GM12878 (cell line): ENCODE data around the gene TTC16. TPM values are rescaled to one million over a fixed set of nuclear protein-coding genes. Genes with fewer than 3 reads are reported as not detected.

Source experiments
- ATAC-seq: fragments of 200-7000 bp; cut with Tn5 transposase; 3 replicates; pipeline ENCODE4 v1.9.1; 2020; ENCODE audit warnings: mild to moderate bottlenecking, moderate library complexity
- BruUV-seq: library from RNA; stranded (reverse); fragments of 400-500 nt; replicated peaks from 2 replicates; lab custom pipeline; 2021; lab: Mats Ljungman, UMichigan
- CTCF ChIA-PET: fragments of 300-600 bp; sonication (Branson Sonifier 250); formaldehyde crosslinking; extraction: SDS; loops from one replicate; lab custom pipeline; 2021; ENCODE audit warnings: inconsistent platforms; lab: Yijun Ruan, JAX
- POLR2A ChIA-PET: fragments of 350-600 bp; formaldehyde crosslinking; extraction: SDS; loops from one replicate; lab custom pipeline; 2021; ENCODE audit warnings: inconsistent platforms; lab: Charles Lee
- RAD21 ChIA-PET: fragments of 300-600 bp; sonication (Branson Sonifier 250); formaldehyde crosslinking; loops from one replicate; lab custom pipeline; 2023; ENCODE audit warnings: antibody characterized with exemption; ENCODE audit not compliant: unreplicated experiment; lab: Charles Lee
- SMC1A ChIA-PET: fragments of 300-600 bp; sonication (Branson Sonifier 250); formaldehyde crosslinking; loops from one replicate; lab custom pipeline; 2023; ENCODE audit not compliant: unreplicated experiment, uncharacterized antibody; lab: Charles Lee
- DNase-seq: peaks from one replicate; pipeline ENCODE4 v3.0.0-alpha.2; 2011; ENCODE audit warnings: low read depth, low spot score
- FAIRE-seq: peaks from 3 replicates; lab custom pipeline; 2011; peaks lifted over from hg19 to GRCh38; lab: Jason Lieb, UNC
- H2AFZ ChIP-seq: 2 replicates; pipeline ENCODE4 v1.6.0; 2011; ENCODE audit warnings: low read depth, low read length, control low read depth; ENCODE audit not compliant: control insufficient read depth
- H3K27ac ChIP-seq: 2 replicates; pipeline ENCODE4 v1.5.1; 2011; ENCODE audit warnings: control low read depth; ENCODE audit not compliant: control insufficient read depth, insufficient read depth
- H3K27me3 ChIP-seq, 2 experiments: replicated peaks in 1 of 2; 2 replicates each; pipeline versions ENCODE4 v1.6.0 to v1.6.1; 2011; ENCODE audit warnings: low read length in 1 of 2; ENCODE audit not compliant: control insufficient read depth in 2 of 2, insufficient read depth in 2 of 2
- H3K36me3 ChIP-seq, 2 experiments: 2 replicates each; pipeline ENCODE4 v1.5.1; 2011; ENCODE audit warnings: low read length in 1 of 2; ENCODE audit not compliant: control insufficient read depth in 2 of 2, insufficient read depth in 2 of 2
- H3K4me1 ChIP-seq: 2 replicates; pipeline ENCODE4 v1.6.1; 2011; ENCODE audit warnings: mild to moderate bottlenecking, low read length, moderate library complexity, mixed read lengths; ENCODE audit not compliant: control insufficient read depth, insufficient read depth
- H3K4me2 ChIP-seq: 2 replicates; pipeline ENCODE4 v1.6.0; 2011; ENCODE audit warnings: control low read depth; ENCODE audit not compliant: control insufficient read depth, insufficient read depth
- H3K4me3 ChIP-seq: fragments of 200-600 bp; sonication (generic); 2 replicates; pipeline ENCODE4 v1.5.1; 2016
- H3K79me2 ChIP-seq: 2 replicates; pipeline ENCODE4 v1.6.0; 2011; ENCODE audit warnings: low read length; ENCODE audit not compliant: control insufficient read depth, insufficient read depth
- H3K9ac ChIP-seq: 2 replicates; pipeline ENCODE4 v1.8.0; 2011; ENCODE audit warnings: low read length, control low read depth, mixed read lengths; ENCODE audit not compliant: control insufficient read depth, insufficient read depth
- H3K9me3 ChIP-seq: replicated peaks from 3 replicates; pipeline ENCODE4 v1.5.1; 2011; ENCODE audit warnings: mild to moderate bottlenecking, low read length; ENCODE audit not compliant: control insufficient read depth, insufficient read depth
- H4K20me1 ChIP-seq: 2 replicates; pipeline ENCODE4 v1.6.0; 2011; ENCODE audit not compliant: control insufficient read depth, insufficient read depth
- BCL11A ChIP-seq: IDR thresholded peaks from 2 replicates; pipeline ENCODE4 v1.6.1; 2011; ENCODE audit warnings: low read depth, low read length
- ETV6 ChIP-seq, 2 experiments: fragments of 450-650 bp in 1 of 2; IDR thresholded peaks in 1 of 2; conservative IDR thresholded peaks in 1 of 2; 2 replicates each; pipeline ENCODE4 v1.6.1; 2014; ENCODE audit warnings: antibody characterized with exemption in 1 of 2, borderline replicate concordance in 1 of 2, low read depth in 1 of 2, mild to moderate bottlenecking in 1 of 2, moderate library complexity in 1 of 2
- EZH2 ChIP-seq: IDR thresholded peaks from 2 replicates; pipeline ENCODE4 v1.6.1; 2012; ENCODE audit warnings: low read depth, mild to moderate bottlenecking, control low read depth, inconsistent platforms, low read length, borderline replicate concordance; ENCODE audit not compliant: control insufficient read depth
- FOS ChIP-seq: IDR thresholded peaks from 3 replicates; pipeline ENCODE4 v1.6.1; 2011; ENCODE audit warnings: borderline replicate concordance; ENCODE audit not compliant: insufficient read length; ENCODE audit errors: extremely low read depth
- IRF4 ChIP-seq: IDR thresholded peaks from 2 replicates; pipeline ENCODE4 v1.6.1; 2011; ENCODE audit warnings: low read depth, low read length
- MTA3 ChIP-seq: IDR thresholded peaks from 2 replicates; pipeline ENCODE4 v1.6.1; 2012; ENCODE audit warnings: low read length, inconsistent platforms, borderline replicate concordance
- MXI1 ChIP-seq: fragments of 150-350 bp; IDR thresholded peaks from 2 replicates; pipeline ENCODE4 v1.6.1; 2011; ENCODE audit warnings: low read depth, mild to moderate bottlenecking, inconsistent platforms, low read length, improper control_type of control experiment
- NRF1 ChIP-seq: conservative IDR thresholded peaks from 2 replicates; pipeline ENCODE4 v1.6.1; 2011; ENCODE audit warnings: mild to moderate bottlenecking, low read depth, low read length, improper control_type of control experiment
- POU2F2 ChIP-seq: IDR thresholded peaks from 3 replicates; pipeline ENCODE4 v1.6.1; 2011; ENCODE audit warnings: low read depth, mild to moderate bottlenecking, low read length, borderline replicate concordance
- RB1 ChIP-seq: fragments of 450-650 bp; formaldehyde crosslinking; IDR thresholded peaks from 2 replicates; pipeline ENCODE4 v1.6.1; 2017; ENCODE audit warnings: mild to moderate bottlenecking, borderline replicate concordance
- RELA ChIP-seq: fragments of 450-650 bp; IDR thresholded peaks from 2 replicates; pipeline ENCODE4 v1.8.0; 2014; ENCODE audit warnings: borderline replicate concordance; ENCODE audit not compliant: partially characterized antibody
- SIN3A ChIP-seq: IDR thresholded peaks from 2 replicates; pipeline ENCODE4 v1.6.1; 2012; ENCODE audit warnings: low read depth, low read length, improper control_type of control experiment
- SKIL ChIP-seq: fragments of 450-650 bp; IDR thresholded peaks from 2 replicates; pipeline ENCODE4 v1.6.1; 2017; ENCODE audit warnings: mild to moderate bottlenecking, low read depth, inconsistent platforms; ENCODE audit not compliant: poor library complexity, severe bottlenecking
- SREBF2 ChIP-seq: IDR thresholded peaks from 2 replicates; pipeline ENCODE4 v1.6.1; 2012; ENCODE audit warnings: mild to moderate bottlenecking, low read length
- SUZ12 ChIP-seq: fragments of 200-600 bp; sonication (generic); IDR thresholded peaks from one replicate; pipeline ENCODE4 v1.6.1; 2018; ENCODE audit warnings: antibody characterized with exemption, mild to moderate bottlenecking; ENCODE audit not compliant: unreplicated experiment
- TCF7 ChIP-seq: IDR thresholded peaks from 2 replicates; pipeline ENCODE4 v1.6.1; 2014; ENCODE audit warnings: antibody characterized with exemption, borderline replicate concordance
- ZBED1 ChIP-seq: IDR thresholded peaks from 2 replicates; pipeline ENCODE4 v1.6.1; 2016; ENCODE audit warnings: borderline replicate concordance
- ZBTB4 ChIP-seq: fragments of 450-650 bp; formaldehyde crosslinking; IDR thresholded peaks from 2 replicates; pipeline ENCODE4 v1.4.0; 2022; ENCODE audit warnings: mild to moderate bottlenecking, moderate library complexity
- ZNF217 ChIP-seq: fragments of 450-650 bp; IDR thresholded peaks from 2 replicates; pipeline ENCODE4 v1.6.1; 2017; ENCODE audit warnings: antibody characterized with exemption, mild to moderate bottlenecking
- WGBS: methylation state at CpG from one replicate; pipeline ENCODE4 v1.1.6; 2016; ENCODE audit warnings: low lambda C conversion rate; ENCODE audit not compliant: insufficient replicate concordance, insufficient coverage; ENCODE audit errors: missing lambda C conversion rate; 5-methylcytosine and 5-hydroxymethylcytosine counted together
- in situ Hi-C: fragments of 300-500 bp; cut with MboI; formaldehyde crosslinking; loops from 9 replicates; pipeline ENCODE4 v1.14.3; 2018; ENCODE audit warnings: mixed read lengths
- intact Hi-C: fragments of 100-400 bp; cut with micrococcal nuclease; formaldehyde crosslinking; loops from one replicate; pipeline ENCODE4 v1.14.2; 2022; ENCODE audit not compliant: unreplicated experiment
- polyA plus RNA-seq, 11 experiments: library from polyadenylated mRNA; depleted of rRNA in 4 of 11; unstranded in 6 of 11; stranded (reverse) in 5 of 11; fragments of >200 nt; fragmentation: Nextera tagmentation in 4 of 11; fragmentation: Illumina TruSeq in 1 of 11; extraction: Ambion mirVana in 4 of 11; extraction: Trizol in 1 of 11; gene quantifications; 1 replicate in 1 of 11; 2 replicates in 10 of 11; pipeline versions ENCODE4 v1.2.1 to v1.2.3, GENCODE V29; 2011 to 2016; ENCODE audit warnings: inconsistent platforms in 2 of 11, missing spikeins in 2 of 11, low read depth in 1 of 11
- total RNA-seq, 4 experiments: library from RNA; depleted of rRNA in 3 of 4; stranded (reverse); fragments of >200 nt in 3 of 4; fragmentation: Illumina TruSeq in 1 of 4; extraction: Trizol in 1 of 4; gene quantifications; 2 replicates each; pipeline versions ENCODE4 v1.2.1 to v1.2.3, GENCODE V29; 2013 to 2021

TTC16 gene
- total and polyA plus RNA-seq, 10 of the 15 experiments (the other 5 are each of a cell fraction or from before 2014, with no cell fraction given) = 0.03 TPM; not detected in 9

DNA sequence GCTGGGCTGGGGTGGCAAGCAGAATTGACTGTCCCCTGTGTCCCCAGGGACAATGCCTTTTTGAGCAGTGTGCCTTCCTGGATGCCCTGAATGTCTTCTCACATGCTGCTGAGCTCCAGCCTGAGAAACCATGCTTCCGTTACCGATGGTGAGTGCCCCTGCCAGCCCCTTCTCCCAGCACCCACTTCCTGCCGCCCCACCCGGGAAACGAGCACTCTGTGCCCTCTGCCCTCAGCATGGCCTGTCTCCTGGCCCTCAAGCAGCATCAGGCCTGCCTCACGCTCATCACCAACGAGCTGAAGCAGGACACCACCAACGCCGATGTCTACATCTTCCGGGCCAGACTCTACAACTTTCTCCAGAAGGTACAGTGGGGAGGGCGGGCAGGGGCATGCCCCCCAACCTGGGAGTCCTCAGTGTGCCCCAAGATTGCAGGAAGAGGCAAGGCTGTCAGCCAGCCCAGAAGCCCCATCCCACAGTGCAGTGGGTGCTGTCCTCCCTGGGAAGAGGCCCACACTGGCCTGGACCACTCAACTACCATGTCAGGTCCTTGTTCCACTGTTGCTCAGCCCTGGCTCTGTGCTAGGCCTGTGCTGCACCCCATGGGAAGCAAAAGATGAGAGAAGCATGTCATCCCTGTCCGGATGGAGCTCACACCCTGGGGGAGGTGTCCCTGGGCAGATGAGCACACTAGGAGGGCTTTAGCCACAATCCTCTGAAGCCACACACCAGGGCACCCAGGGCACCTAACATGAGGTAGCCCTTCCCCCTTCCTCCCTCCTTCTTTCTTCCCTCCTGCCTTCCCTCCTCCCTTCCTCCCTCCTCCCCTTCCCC lies 4.4 kb downstream of the TTC16 start:
- no peaks in the 10 kb centered on the region for H4K20me1 ChIP-seq
- H3K36me3 ChIP-seq = no peaks in the 10 kb centered on the region
- FAIRE-seq (no peak), DNase-seq (no peak), ATAC-seq (no peak)
- RAD21 ChIA-PET = no interaction called here
- H3K27ac ChIP-seq = no peak overlapping the region
- H3K4me1 ChIP-seq = peaks cover 3% of the 10 kb centered on the region; the same call in 1 of the 2 replicates
- H2AFZ ChIP-seq = no peak overlapping the region
- no peak overlapping the region for H3K9ac ChIP-seq
- SMC1A ChIA-PET = interaction anchor here (1.1 kb wide), 1 partner anchor 15 kb away, joined by 3 read pairs; the partner anchor contains the start of gene TOR2A
- in situ Hi-C loops (no loop called here), intact Hi-C loops (no loop called here)
- CTCF ChIA-PET = interaction anchor here (0.6 to 1.1 kb wide), 2 partner anchors 25 to 149 kb away, joined by 3 read pairs; no protein-coding TSS in a partner anchor
- no peaks in the 10 kb centered on the region for H3K9me3 ChIP-seq
- no peaks in the 10 kb centered on the region for H3K27me3 ChIP-seq
- POLR2A ChIA-PET = interaction anchor here (0.6 kb wide), 1 partner anchor 1090 kb away, joined by 3 read pairs; no protein-coding TSS in a partner anchor
- H3K4me2 ChIP-seq = no peak overlapping the region
- no peak for TF ChIP-seq FOS
- TF ChIP-seq TCF7 = no peak
- no peak for TF ChIP-seq SIN3A
- no peak for TF ChIP-seq ETV6 (conservative IDR thresholded peaks at IDR 0.05 in 1 of 2, IDR thresholded peaks at IDR 0.05 in 1 of 2; ENCODE audit: borderline replicate concordance in 1 of 2, low read depth in 1 of 2)
- no peak for TF ChIP-seq ZBED1
- TF ChIP-seq EZH2 = no peak
- TF ChIP-seq NRF1 = no peak
- no peak for TF ChIP-seq MXI1
- TF ChIP-seq RELA = no peak
- TF ChIP-seq POU2F2 = no peak
- TF ChIP-seq ZNF217 = no peak
- TF ChIP-seq BCL11A = no peak
- TF ChIP-seq IRF4 = no peak
- no peak for TF ChIP-seq SREBF2
- TF ChIP-seq RB1 = no peak
- TF ChIP-seq SUZ12 = no peak
- TF ChIP-seq MTA3 = no peak
- TF ChIP-seq ZBTB4 (CRISPR knock-in tag) = no peak
- TF ChIP-seq SKIL = no peak
- TF ChIP-seq, all 136 proteins: peak for 0
- BruUV-seq = no TSS peak
- H3K79me2 ChIP-seq = no peaks in the 10 kb centered on the region
- H3K4me3 ChIP-seq = no peak overlapping the region
- WGBS = 55% methylated on average over 12 of the region's 12 CpGs
